CD4-positive, alpha-beta T cell (primary cell): ENCODE results near the gene DCUN1D2. TPM values are rescaled to one million over a fixed set of nuclear protein-coding genes. Genes with fewer than 3 reads are reported as not detected.
A peak's percentile ranks its signal among the peaks of the same experiment; 100 is the strongest.

Experiments used
- ATAC-seq: fragments of 200-7000 bp; cut with Tn5 transposase; one replicate; pipeline ENCODE4 v1.10.0; 2022; ENCODE audit warnings: mild to moderate bottlenecking; ENCODE audit not compliant: poor library complexity
- CTCF ChIA-PET: fragments of 350-600 bp; sonication (Branson Sonifier 250); formaldehyde crosslinking; loops from one replicate; lab custom pipeline; 2021; ENCODE audit warnings: antibody characterized with exemption, inconsistent platforms; lab: Charles Lee
- POLR2A ChIA-PET: fragments of 350-600 bp; sonication (Branson Sonifier 250); formaldehyde crosslinking; loops from one replicate; lab custom pipeline; 2021; ENCODE audit warnings: antibody characterized with exemption, inconsistent platforms; lab: Charles Lee
- DNase-seq, 14 experiments: peaks; one replicate each; pipeline ENCODE4 v3.0.0-alpha.2; 2013 to 2020; ENCODE audit warnings: mixed read lengths in 2 of 14
- H3K27ac ChIP-seq, 2 donors: one replicate each; pipeline versions ENCODE4 v1.5.1 to v1.7.0; 2013; ENCODE audit warnings: low read length in 2 of 2, low read depth in 1 of 2, mild to moderate bottlenecking in 1 of 2
- H3K27me3 ChIP-seq, 2 experiments: 1 replicate in 1 of 2; 2 replicates in 1 of 2; pipeline versions ENCODE4 v1.6.1 to v1.7.0; 2013; ENCODE audit warnings: low read length in 2 of 2, control low read depth in 1 of 2, mild to moderate bottlenecking in 1 of 2, moderate library complexity in 1 of 2; ENCODE audit not compliant: insufficient read depth in 2 of 2, control insufficient read depth in 1 of 2
- H3K36me3 ChIP-seq: one replicate; pipeline ENCODE4 v1.6.1; 2013; ENCODE audit warnings: low read length, control low read depth; ENCODE audit not compliant: insufficient read depth
- H3K4me1 ChIP-seq: one replicate; pipeline ENCODE4 v1.6.1; 2013; ENCODE audit warnings: low read length, control low read depth; ENCODE audit not compliant: insufficient read depth
- H3K4me3 ChIP-seq: one replicate; pipeline ENCODE4 v1.5.1; 2013; ENCODE audit warnings: mild to moderate bottlenecking, low read length, moderate library complexity
- H3K9me3 ChIP-seq, 2 experiments: 1 replicate in 1 of 2; 2 replicates in 1 of 2; pipeline versions ENCODE4 v1.6.1 to v1.7.0; 2013; ENCODE audit warnings: low read length in 2 of 2, mild to moderate bottlenecking in 2 of 2, control low read depth in 1 of 2, moderate library complexity in 1 of 2; ENCODE audit not compliant: control insufficient read depth in 1 of 2, insufficient read depth in 1 of 2
- H3K27ac Mint-ChIP-seq: one replicate; pipeline ENCODE4 v1.8.0; 2020; ENCODE audit warnings: mixed read lengths
- H3K27me3 Mint-ChIP-seq: one replicate; pipeline ENCODE4 v1.8.0; 2021; ENCODE audit warnings: mixed read lengths
- H3K36me3 Mint-ChIP-seq: one replicate; pipeline ENCODE4 v1.8.0; 2021; ENCODE audit warnings: low read depth, mixed read lengths
- H3K4me1 Mint-ChIP-seq: one replicate; pipeline ENCODE4 v1.8.0; 2021; ENCODE audit warnings: low read depth, mixed read lengths
- H3K4me3 Mint-ChIP-seq: one replicate; pipeline ENCODE4 v1.8.0; 2020; ENCODE audit warnings: mild to moderate bottlenecking, mixed read lengths
- H3K9me3 Mint-ChIP-seq: one replicate; pipeline ENCODE4 v1.8.0; 2020; ENCODE audit warnings: mixed read lengths
- intact Hi-C, 2 experiments: fragments of 100-400 bp; cut with DNase I in 1 of 2; cut with micrococcal nuclease in 1 of 2; formaldehyde crosslinking; loops; one replicate each; pipeline versions ENCODE4 v1.15.1 to v1.9.0; 2023 to 2025; cut with DNase I, micrococcal nuclease
- polyA plus RNA-seq, 2 donors: library from polyadenylated mRNA; unstranded; fragments of 120-200 nt; gene quantifications; one replicate each; pipeline ENCODE4 v1.2.1, GENCODE V29; 2013
- total RNA-seq, 174 experiments: library from RNA in 2 of 174; stranded (reverse) in 2 of 174; gene quantifications; one replicate each; pipeline ENCODE4 v1.2.3 and lab custom pipeline; 2021 to 2026
- TF ChIP-seq, protein P1 (sequence below): fragments of 200-600 bp; IDR thresholded peaks from one replicate; pipeline ENCODE4 v1.8.0; 2022; ENCODE audit warnings: antibody characterized with exemption, mild to moderate bottlenecking

The DCUN1D2 gene
- total RNA-seq, result 10 to 100 TPM; 16.2 to 18.9 TPM
- 12.1 TPM for polyA plus RNA-seq (2013, experiment 1 of 2)
- 13.7 TPM for polyA plus RNA-seq (2013, experiment 2 of 2)
- total RNA-seq (lab: John Stamatoyannopoulos, UW), result 6.2 to 26.3 (median 15.0) reads per million in 172 experiments

- Histone ChIP-seq H3K36me3 (peaks cover 5% of the 10 kb centered on the region), H3K4me1 (peaks cover 37% of the 10 kb centered on the region), H3K27me3 (no peaks in the 10 kb centered on the region), H3K9me3 (no peaks in the 10 kb centered on the region), H3K27ac (peak within 1 kb of the TSS in 1 of 2 donors; percentile 39), H3K4me3 (peak within 1 kb of the TSS; percentile 79)
- Mint-ChIP-seq H3K4me3 (peak within 1 kb of the TSS; percentile 97), H3K4me1 (peaks cover 70% of the 10 kb centered on the region), H3K9me3 (no peaks in the 10 kb centered on the region), H3K36me3 (peaks cover 12% of the 10 kb centered on the region), H3K27me3 (no peaks in the 10 kb centered on the region), H3K27ac (peak within 1 kb of the TSS; percentile 87)
- ChIA-PET POLR2A (interaction anchor here (0.7 to 1.6 kb wide), 3 partner anchors 193 to 441 kb away, joined by 3 to 5 read pairs (median 4); partner anchors contain the start of genes CUL4A and LAMP1), CTCF (no interaction called here)
- peak; percentile 71 for ATAC-seq
- DNase-seq, result peak; percentile 39 to 87 (median 66)
- intact Hi-C loops, result loop anchor here in 1 of 2 experiments (2.0 to 10.0 kb wide), 3 partner anchors 193 to 336 kb away; partner anchors contain the start of genes CUL4A, LAMP1 and PCID2
- TF ChIP-seq, protein P1, sequence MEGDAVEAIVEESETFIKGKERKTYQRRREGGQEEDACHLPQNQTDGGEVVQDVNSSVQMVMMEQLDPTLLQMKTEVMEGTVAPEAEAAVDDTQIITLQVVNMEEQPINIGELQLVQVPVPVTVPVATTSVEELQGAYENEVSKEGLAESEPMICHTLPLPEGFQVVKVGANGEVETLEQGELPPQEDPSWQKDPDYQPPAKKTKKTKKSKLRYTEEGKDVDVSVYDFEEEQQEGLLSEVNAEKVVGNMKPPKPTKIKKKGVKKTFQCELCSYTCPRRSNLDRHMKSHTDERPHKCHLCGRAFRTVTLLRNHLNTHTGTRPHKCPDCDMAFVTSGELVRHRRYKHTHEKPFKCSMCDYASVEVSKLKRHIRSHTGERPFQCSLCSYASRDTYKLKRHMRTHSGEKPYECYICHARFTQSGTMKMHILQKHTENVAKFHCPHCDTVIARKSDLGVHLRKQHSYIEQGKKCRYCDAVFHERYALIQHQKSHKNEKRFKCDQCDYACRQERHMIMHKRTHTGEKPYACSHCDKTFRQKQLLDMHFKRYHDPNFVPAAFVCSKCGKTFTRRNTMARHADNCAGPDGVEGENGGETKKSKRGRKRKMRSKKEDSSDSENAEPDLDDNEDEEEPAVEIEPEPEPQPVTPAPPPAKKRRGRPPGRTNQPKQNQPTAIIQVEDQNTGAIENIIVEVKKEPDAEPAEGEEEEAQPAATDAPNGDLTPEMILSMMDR, result no peak
Measured at GRCh38 chr13:113490496-113491417, at the start of gene DCUN1D2. TSS of gene DCUN1D2 (minus strand) at chr13:113490711. CDS start at chr13:113490669, 42 bp downstream.

GRCh38 chr13:113539822-113540221, 49.3 kb upstream of the DCUN1D2 start:
- Mint-ChIP-seq H3K27ac (no peak overlapping the region), H3K9me3 (no peaks in the 10 kb centered on the region), H3K4me1 (no peaks in the 10 kb centered on the region), H3K27me3 (no peaks in the 10 kb centered on the region), H3K4me3 (no peak overlapping the region), H3K36me3 (peaks cover 36% of the 10 kb centered on the region)
- H3K4me3 ChIP-seq, result no peak overlapping the region
- no peak overlapping the region for H3K27ac ChIP-seq
- H3K27me3 ChIP-seq, result no peaks in the 10 kb centered on the region
- ATAC-seq, result no peak
- peaks cover 19% of the 10 kb centered on the region for H3K36me3 ChIP-seq
- POLR2A ChIA-PET, result no interaction called here
- no peaks in the 10 kb centered on the region for H3K4me1 ChIP-seq
- intact Hi-C loops, result no loop called here
- TF ChIP-seq, protein P1, result no peak
- DNase-seq, result no peak
- peaks cover 0 to 10% of the 10 kb centered on the region in 2 experiments for H3K9me3 ChIP-seq
- CTCF ChIA-PET, result no interaction called here

DNA sequence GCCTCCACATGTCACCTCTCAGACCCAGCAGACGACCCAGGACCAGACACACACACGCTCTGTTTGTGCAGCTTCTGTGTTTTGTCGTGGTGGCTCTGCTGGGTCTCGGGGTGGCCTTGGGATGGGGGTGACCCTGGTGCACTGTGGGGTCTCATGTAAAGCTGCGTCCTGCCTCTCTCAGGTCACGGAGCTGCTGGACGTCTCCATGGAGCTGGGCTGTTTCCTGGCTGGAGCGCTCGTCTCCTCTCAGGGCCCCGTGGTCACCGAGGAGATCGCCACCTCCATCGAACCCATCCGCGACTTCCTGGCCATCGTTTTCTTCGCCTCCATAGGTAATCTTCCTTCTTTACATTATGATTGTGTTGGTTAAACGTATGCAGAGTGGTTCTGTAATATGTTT, 48.7 kb upstream of the DCUN1D2 start:
- Histone ChIP-seq H3K9me3 (peaks cover 0 to 10% of the 10 kb centered on the region in 2 experiments), H3K27me3 (no peaks in the 10 kb centered on the region), H3K4me3 (no peak overlapping the region), H3K36me3 (peaks cover 19% of the 10 kb centered on the region), H3K4me1 (no peaks in the 10 kb centered on the region), H3K27ac (no peak overlapping the region)
- CTCF ChIA-PET, result no interaction called here
- Mint-ChIP-seq H3K27ac (no peak overlapping the region), H3K9me3 (no peaks in the 10 kb centered on the region), H3K4me1 (no peaks in the 10 kb centered on the region), H3K27me3 (no peaks in the 10 kb centered on the region), H3K4me3 (no peak overlapping the region), H3K36me3 (peaks cover 36% of the 10 kb centered on the region)
- POLR2A ChIA-PET, result no interaction called here
- DNase-seq (no peak), ATAC-seq (no peak)
- intact Hi-C loops, result no loop called here
- TF ChIP-seq, protein P1, result no peak
